GM21360 (cell line): ENCODE measurements around the gene TSR3.

Experiments used
- ATAC-seq: cut with Tn5 transposase; IDR thresholded peaks from one replicate; pipeline ENCODE4 v1.9.1; 2021; ENCODE audit warnings: mild to moderate bottlenecking, moderate library complexity; ENCODE audit not compliant: unreplicated experiment

The TSR3 gene

DNA sequence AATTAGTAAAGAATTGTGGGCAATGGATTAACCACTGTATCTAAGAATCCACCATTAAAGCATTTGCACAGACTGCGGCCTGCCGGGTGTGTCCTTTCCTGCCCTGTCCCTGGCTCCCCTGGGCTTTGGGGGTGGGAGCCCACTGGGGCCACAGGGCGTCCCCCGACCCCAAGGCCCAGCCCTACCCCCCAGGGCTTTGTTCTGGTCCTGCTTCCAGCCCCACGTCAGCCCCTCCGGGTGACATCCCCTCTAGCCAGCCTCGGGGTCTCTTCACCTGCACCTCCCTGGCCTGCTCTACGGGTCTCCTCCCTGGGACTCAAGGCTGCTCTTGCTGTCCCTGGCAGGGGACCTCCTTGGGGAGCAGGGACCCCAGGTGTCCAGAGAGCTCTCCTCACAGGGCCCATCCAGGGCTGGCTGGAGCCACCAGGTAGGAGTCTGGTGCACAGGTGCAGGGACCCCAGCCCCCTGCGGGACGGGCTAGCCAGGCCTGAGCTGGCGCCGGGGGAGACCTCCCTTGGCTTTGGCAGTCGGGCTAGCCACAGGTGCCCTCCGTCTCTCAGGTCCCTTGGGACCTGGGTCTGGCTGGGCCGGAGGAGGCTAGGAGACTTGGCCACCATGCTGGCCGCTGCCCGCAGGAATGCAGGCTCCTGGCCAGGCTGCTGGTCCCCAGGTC is 24.6 kb downstream of the TSR3 start:
- no peak for ATAC-seq

DNA sequence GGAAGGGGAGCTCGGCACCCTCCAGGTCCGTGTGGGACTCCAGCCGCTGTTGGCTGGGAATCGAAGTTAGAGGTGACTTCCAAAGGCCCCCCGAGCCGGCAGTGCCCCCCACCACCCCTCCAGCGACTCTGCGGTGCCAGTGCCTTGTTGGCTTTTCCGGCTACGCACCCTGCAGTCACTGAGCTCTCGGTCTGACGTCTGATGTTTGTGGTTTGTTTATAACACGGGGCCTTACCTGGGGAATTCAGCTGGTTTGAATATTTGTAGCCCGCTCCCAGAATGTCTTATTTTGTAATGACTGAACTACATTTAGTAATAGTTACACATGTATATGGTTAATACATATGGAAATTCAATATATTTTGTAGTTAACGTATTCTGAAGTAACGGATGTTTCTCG is 25.3 kb downstream of the TSR3 start:
- ATAC-seq: no peak

DNA sequence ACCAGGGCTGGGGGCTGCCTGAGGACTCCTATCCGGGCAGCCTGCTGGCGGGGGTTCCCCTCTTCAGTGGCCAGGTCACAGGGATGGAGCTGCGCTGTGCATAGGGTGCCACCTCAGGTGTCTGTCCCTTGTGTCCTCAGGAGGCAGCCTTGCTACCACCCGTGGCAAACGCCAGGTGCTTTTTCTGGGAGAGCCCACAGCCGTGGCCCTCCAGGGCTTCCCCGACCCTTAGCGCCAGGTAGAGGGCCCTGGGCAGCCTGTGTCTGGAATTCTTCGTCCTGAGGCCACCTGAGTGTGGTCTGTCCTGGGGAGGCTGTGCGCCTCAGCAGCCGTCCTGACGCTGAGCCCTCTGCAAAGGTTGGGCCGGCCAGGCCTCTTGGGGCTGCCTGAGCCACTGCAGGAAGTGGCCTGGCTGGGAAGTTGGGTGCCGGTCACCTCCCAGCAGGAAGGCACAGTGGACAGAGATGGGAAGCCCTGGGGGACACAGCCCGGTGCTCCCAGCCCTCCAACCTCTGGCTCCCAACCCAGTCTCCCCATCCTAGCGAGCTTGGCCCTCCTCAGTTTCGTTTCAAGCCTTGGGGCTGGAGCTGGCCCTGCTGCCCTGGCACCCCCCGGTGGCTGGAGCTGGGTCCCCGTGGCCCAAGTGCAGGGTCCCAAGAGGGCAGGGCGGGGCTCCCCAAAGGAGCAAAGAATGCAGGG is 25.9 kb downstream of the TSR3 start:
- no peak for ATAC-seq

DNA sequence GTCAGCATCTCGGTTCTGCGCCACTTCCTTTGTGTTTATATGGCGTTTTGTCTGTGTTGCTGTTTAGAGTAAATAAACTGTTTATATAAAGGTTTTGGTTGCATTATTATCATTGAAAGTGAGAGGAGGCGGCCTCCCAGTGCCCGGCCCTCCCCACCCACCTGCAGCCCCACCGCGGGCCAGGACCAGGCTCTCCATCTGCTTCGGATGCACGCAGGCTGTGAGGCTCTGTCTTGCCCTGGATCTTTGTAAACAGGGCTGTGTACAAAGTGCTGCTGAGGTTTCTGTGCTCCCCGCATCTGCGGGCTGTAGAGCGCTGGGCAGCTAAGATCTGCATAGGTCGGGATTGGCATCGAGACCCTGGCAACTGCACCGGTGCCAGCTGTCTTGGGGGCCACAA is 26.4 kb downstream of the TSR3 start:
- no peak for ATAC-seq

DNA sequence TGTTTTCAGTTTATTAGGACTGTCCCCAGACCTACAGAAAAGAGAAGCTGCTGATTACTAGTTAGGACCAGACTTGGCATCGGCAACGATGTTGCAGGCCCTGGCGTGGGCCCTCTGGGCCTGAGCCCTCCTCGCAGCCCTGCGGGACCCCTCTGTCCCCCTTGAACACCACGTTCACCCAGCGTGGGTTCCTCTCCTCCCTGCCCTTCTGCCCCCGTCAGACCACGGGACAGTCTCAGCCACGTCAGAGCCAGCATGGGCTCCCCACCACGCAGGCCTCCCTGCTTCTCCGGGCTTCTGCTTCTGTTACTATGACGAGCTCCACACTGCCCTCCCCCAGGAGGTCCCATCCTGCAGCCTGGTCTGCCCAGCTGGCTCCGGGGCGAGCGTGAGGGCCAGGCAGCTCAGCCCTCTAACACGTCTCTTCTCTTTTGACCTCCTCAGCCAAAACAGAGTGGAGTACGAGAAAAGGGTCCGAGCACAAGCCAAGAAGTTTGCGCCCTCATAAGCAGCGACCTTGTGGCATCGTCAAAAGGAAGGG is 27.3 kb downstream of the TSR3 start:
- ATAC-seq: no peak

DNA sequence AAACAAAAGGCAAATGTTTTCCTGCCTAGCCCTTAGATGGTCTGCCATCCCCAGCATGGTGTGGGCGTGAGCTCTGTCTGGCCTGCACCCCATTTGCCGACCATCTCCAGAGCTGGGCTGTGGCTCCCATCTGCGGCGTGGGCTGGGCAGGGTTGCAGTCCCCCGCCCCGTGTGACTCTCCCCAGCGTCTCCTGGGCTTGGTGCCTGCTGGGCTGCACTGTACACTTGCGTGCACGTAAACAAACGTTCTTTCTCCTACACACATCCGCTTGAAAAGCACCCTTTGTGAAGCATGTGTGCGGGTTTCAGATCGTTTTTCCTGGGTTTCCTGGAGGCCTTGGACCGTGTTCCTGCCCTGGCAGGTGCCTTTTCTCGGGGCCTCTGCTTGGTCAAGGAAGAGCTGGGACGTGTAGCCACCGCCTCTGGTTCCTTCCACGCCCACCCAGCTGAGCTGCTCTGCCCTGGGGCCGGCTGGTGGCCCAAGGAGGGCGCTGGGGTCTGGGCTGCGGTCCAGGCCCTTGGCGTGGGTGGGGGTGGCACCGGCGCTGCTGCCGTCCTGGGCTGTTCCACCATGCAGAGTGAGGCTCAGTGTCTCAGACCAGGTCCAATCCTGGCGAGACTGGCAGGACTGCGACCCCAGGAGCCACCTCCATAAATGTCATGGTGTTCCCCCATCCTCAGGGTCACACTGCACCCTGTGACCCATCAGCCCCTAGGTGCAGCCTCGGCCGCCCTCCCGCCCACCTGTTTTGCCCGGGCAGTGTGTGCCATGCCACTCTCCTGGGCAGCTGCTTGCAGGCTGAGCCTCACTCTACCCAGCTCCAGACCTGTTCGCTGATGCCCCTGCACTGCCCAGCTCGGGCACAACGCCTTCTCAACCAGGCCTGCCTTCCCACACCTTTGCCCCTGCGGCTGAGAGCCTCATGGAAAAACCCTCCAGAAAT is 28.1 kb downstream of the TSR3 start:
- no peak for ATAC-seq

DNA sequence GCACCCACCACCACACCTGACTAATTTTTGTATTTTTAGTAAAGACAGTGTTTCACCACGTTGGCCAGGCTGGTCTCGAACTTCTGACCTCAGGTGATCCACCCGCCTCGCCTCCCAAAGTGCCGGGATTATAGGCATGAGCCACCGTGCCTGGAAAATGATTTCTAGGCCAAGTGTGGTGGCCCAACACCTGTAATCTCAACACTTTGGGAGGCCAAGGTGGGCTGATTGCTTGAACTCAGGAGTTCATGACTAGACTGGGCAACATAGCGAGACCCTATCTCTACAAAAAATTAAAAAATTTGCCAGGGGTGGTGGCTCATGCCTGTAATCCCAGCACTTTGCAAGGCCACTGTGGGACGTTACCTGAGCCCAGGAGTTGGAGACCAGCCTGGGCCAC is 29.3 kb downstream of the TSR3 start:
- ATAC-seq: no peak

DNA sequence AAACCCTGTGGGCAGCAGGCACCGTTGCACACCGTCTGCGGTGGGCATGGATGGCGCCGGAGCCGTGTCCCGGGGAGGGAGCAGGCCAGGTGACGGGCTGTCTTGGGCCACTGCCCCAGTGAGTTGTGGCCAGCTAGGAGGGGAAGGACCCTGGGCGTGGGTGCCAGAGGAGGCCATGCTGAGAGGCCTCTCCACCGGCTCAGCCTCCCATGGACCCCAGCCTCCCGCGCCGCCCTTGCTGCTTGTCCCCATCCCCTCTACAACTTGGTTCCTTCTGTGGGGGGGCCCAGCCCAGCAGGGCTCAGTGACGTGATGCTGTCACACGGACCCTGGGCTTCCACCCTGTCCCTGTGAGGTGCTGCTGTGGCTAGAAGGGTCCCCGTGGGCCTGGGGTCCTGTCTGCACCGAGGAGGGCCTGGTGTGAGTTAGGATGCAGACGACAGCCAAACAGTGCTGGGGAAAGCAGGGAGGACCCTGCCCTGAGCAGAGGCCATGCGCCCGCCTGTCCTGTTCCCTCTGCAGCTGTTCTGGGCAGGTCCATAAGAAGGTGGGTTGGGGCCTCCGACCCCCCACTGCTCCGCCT is 30.9 kb downstream of the TSR3 start:
- no peak for ATAC-seq

DNA sequence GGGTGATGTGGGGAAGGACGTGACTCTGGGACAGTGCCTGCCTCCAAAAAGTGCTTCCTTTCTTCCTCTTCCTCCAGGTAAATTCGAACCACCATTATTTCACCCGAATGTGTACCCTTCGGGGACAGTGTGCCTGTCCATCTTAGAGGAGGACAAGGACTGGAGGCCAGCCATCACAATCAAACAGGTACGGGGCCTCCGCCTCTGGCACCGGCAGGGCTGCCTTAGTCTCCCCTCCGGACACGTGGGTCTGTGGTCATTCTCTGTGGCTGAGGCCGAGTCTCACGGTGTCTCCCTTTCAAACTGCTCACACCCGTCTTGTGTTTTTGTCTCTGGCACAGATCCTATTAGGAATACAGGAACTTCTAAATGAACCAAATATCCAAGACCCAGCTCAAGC is 31.6 kb downstream of the TSR3 start:
- ATAC-seq: no peak

DNA sequence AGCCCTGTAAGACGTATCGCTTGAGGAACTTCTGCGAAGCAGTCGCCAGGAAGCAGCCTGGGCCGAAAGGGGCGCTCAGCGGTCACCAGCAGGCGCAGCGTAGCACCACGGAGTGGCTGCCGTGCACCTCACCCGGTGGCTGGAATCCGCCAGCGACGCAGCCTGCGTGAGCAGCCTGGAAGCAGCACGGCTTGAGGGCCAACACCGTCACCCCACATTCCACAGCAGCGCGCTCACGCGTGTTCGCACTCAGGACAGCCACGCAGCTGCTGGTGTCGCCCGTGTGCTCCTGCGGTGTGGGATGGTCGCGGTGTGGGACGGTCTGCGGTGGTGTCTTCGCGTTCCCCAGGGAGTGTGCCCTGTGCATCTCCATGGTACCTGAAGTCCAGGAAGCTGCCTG is 32.6 kb downstream of the TSR3 start:
- ATAC-seq: no peak

DNA sequence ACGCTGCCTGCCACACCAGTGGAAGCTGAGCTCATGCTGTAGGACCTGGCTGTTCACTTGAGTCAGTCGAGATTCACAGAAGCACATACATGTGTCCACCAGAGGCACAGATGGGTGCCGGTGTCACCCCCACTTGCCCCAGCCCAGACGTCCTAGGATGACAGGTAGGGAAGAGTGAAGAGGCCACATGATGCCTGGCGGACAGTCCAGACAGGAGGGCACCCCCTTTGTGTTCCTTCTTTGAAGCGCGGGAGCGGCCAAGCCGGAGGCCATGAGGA is 33.5 kb downstream of the TSR3 start:
- no peak for ATAC-seq

DNA sequence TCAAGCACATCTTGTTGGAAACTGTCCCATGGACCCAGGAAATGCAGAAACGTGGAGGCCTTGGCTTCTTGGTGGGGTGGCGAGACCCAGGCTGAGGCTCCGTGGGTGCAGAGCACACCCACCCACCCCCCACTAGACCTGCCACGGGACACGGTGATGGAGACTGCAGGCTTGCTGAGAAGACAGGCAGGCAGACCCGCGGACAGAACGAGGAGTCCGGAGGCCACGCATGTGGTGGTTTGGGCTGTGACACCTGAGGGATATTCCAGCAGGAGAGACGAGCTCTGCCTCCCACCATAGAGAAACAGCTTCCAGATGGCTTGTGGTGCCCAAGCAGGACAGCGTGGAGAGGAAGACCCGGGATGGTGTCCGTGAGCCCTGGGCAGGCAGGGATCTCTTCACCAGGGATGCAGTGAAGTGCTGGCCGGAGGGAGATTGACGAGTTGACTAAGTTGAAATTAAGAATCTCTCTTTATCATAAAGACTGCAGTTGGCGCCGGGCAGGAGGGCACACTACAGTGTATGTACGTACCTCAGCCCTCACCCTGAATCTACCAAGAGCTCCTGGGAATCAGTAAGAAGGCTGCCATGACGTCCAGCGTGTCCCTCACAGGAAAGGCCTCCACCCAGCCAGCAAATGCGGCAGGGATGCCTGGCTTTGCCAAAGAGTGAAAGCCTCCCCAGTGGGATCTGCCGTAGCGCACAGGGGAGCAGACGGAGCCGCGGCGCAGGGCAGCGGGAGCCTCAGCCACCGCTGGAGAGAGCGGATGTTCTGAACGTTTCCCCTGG is 34.0 kb downstream of the TSR3 start:
- ATAC-seq: no peak

DNA sequence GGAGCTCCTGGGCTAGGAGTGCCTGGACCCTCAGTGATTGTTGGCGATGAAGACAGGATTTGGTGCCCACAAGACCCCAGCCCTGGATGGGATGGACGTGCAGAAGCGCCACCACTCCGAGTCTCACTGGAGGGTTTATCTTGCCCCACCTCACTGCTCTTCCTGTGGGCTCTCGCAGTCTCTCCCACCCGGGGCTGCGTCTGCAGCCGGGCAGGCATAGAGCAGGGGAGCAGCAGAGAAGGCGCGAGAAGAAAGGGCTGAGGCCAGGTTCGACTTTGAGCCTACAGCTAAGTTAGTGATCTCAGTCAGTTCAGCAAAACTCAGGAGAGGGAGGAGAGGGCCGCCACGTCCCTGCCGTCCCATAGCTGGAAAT is 35.7 kb downstream of the TSR3 start:
- no peak for ATAC-seq

DNA sequence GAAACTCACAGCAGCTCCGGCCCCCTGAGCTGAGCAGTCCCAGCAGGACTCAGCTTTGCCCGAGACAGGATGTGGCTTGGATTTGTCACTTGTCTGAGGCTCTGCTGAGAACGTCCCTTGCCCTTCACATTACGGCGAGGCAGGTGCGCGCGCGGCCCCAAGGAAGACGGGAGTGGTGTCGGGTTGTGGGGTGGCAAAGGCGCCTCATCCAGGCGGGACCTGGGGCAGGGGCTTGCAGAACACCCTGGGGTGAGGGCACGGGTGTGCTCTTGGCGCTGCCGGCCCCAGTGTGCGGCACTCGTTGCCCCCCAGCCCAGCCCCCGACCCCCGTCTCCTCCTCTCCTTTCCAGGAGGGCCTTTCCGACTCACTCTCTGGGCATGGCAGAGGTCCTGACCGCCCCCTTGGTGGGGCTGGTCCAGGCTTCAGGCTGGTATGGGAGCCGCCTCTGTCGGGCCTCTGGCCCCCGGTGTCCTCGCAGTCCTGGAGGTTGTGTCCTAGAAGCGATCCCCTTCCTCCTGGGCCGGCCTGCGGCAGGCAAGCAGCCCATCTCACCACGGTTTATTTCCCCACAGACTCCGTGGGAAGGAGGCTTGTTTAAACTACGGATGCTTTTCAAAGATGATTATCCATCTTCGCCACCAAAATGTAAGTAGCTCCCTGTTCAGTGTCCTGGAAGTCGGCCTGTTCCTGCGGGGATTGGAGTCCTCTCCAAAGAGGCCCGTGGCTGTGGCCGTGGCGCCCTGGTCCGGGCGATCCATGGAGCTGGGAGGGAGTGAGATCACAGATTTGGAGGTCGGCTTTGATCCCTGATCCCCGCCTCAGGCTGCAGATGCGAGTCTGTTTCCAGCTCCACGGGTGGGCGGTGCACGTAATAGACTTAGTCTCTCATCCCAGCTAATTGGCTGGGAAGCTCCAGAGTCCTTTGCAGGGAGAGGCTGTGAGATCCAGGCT is 36.3 kb downstream of the TSR3 start:
- no peak for ATAC-seq

DNA sequence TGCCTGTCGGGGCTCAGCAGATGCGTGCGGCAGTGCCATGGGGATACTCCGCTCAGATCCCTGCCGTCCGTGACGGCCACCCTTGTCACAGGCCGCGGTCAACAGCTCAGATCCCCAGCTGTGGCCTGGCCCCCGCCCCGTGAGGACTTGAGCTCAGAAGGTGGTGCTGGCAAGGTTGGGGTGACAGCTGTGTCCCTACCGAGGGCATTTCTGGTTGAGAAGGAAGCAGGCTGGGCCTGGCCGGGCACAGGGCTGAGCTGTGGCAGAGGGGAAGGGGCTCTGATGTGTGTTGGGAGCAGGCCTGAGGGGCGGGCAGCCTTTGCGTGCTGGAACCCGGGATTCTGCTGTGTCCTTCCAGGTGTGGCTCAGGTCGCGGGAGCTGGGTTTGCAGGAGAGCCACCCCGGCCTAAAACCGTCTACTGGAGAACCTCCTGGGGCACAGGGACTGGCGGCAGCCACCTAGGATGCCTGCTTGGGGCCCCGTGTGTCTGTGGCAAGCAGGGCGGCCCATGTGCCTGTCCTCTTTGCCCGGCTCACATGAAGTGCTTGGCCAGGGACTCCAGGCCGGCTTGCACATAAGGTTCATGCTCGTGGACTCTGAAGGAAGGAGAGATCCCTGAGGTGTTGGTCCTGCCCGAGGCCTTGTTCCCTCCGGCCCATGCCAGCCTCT is 37.1 kb downstream of the TSR3 start:
- ATAC-seq: no peak

DNA sequence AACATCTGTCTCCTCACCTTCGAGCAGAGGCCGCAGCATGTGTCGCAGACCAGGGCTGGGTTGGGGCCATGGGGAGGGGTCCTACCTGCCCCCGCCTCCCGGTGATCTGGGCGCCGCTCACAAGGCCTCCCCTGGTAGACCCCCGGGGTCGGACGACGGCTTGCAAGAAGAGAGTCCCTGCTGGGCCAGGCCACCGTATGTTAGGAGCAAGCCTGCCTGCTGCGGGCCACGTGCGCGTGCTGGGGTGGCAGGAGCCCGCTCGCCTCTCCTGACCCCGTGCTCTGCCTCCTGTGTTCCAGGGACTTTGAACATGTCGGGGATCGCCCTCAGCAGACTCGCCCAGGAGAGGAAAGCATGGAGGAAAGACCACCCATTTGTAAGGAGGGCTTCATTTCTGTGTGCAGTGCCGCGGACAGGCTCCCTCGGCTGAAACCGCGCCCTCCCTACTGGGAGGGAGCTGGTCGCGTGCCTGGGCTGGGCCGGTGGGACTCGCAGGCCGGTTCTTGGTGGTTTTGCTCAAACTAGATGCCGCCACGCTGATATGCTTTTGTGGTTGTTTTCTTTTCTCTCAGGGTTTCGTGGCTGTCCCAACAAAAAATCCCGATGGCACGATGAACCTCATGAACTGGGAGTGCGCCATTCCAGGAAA is 37.8 kb downstream of the TSR3 start:
- ATAC-seq: no peak

DNA sequence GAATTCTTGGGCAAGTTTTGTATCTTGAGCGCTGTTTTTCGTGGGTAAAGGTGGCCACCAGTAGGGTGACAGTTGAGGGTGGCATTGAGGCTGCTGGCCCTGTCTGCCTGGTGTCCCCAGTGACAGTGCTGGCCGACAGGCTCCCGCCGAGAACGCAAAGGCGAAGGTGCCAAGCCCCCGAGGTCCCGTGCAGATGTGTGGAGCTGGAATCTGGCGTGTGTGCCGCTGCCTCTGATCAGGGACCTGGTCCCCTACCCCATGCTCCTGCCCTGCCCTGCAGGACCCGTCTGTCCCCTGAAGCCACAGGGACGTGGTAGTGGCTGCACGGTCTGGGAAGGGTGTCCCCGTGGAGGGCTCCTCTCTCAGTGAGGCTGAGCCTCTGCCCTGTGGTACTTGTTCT is 38.8 kb downstream of the TSR3 start:
- no peak for ATAC-seq

DNA sequence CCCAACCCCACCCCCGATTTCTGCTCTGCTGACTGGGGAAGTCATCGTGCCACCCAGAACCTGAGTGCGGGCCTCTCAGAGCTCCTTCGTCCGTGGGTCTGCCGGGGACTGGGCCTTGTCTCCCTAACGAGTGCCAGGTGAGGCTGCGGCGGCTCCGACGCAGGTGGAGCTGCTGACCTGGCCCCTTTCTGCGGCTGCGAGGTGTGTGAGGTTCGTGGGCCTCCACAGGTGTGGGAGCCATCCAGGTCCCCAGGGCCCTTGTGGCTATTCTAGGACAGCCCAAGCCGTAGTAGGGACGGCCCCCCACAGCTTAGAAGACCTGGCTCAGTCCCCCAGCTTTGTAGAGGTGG is 39.2 kb downstream of the TSR3 start:
- no peak for ATAC-seq
